DOHH2 (cell line): ENCODE results near the gene AK1.

Experiments
- H3F3A ChIP-seq: fragments of 200-600 bp; sonication (generic), shearing (Covaris generic); 2 replicates; pipeline ENCODE4 v1.6.0; 2016; ENCODE audit warnings: antibody characterized with exemption, mild to moderate bottlenecking; ENCODE audit not compliant: control insufficient read depth, insufficient read depth
- H3K27ac ChIP-seq: fragments of 200-600 bp; sonication (generic); 2 replicates; pipeline ENCODE4 v1.5.1; 2014; ENCODE audit warnings: low read depth, mild to moderate bottlenecking, low read length, moderate library complexity
- H3K27me3 ChIP-seq: fragments of 200-600 bp; sonication (generic); 2 replicates; pipeline ENCODE4 v1.6.1; 2014; ENCODE audit warnings: mild to moderate bottlenecking, low read length, mixed read lengths; ENCODE audit not compliant: control insufficient read depth
- H3K36me3 ChIP-seq: fragments of 200-600 bp; sonication (generic); 2 replicates; pipeline ENCODE4 v1.6.1; 2014; ENCODE audit warnings: mild to moderate bottlenecking, low read length, moderate library complexity, mixed read lengths; ENCODE audit not compliant: control insufficient read depth
- H3K4me1 ChIP-seq: fragments of 200-600 bp; sonication (generic); 2 replicates; pipeline ENCODE4 v1.6.1; 2014; ENCODE audit warnings: mild to moderate bottlenecking, low read length, mixed read lengths; ENCODE audit not compliant: control insufficient read depth
- H3K4me2 ChIP-seq: fragments of 200-600 bp; sonication (generic); 2 replicates; pipeline ENCODE4 v1.6.0; 2014; ENCODE audit warnings: mild to moderate bottlenecking, low read length, moderate library complexity
- H3K4me3 ChIP-seq: fragments of 200-600 bp; sonication (generic); 2 replicates; pipeline ENCODE4 v1.5.1; 2014; ENCODE audit warnings: mild to moderate bottlenecking, low read length, mixed read lengths
- H3K79me2 ChIP-seq: fragments of 200-600 bp; sonication (generic); 2 replicates; pipeline ENCODE4 v1.6.1; 2014; ENCODE audit warnings: mild to moderate bottlenecking, low read length, mixed read lengths; ENCODE audit not compliant: control insufficient read depth
- H3K9me2 ChIP-seq: fragments of 200-600 bp; sonication (generic); replicated peaks from 2 replicates; pipeline ENCODE4 v1.6.1; 2014; ENCODE audit warnings: mild to moderate bottlenecking, low read length, mixed read lengths; ENCODE audit not compliant: control insufficient read depth
- H3K9me3 ChIP-seq: fragments of 200-600 bp; sonication (generic); 2 replicates; pipeline ENCODE4 v1.6.1; 2014; ENCODE audit warnings: antibody characterized with exemption, low read length, mixed read lengths; ENCODE audit not compliant: control insufficient read depth, insufficient read depth
- H4K20me1 ChIP-seq: fragments of 200-600 bp; sonication (generic); 2 replicates; pipeline ENCODE4 v1.6.0; 2014; ENCODE audit warnings: low read depth, mild to moderate bottlenecking, antibody characterized with exemption, low read length, moderate library complexity; ENCODE audit not compliant: control insufficient read depth, insufficient read depth
- EZH2phosphoT487 ChIP-seq: fragments of 200-600 bp; sonication (generic); IDR thresholded peaks from 2 replicates; pipeline ENCODE4 v1.6.1; 2017; ENCODE audit warnings: borderline replicate concordance, mild to moderate bottlenecking, antibody characterized with exemption, low read length, moderate library complexity, mixed read lengths
- TF ChIP-seq, protein P1 (sequence below): fragments of 200-600 bp; sonication (generic); IDR thresholded peaks from one replicate; pipeline ENCODE4 v1.5.1; 2014; ENCODE audit warnings: antibody characterized with exemption, mild to moderate bottlenecking, low read depth, low read length; ENCODE audit not compliant: poor library complexity, severe bottlenecking

The AK1 gene

GRCh38 chr9:127924736-127925444 lies 47.4 kb upstream of the AK1 start:
- no peaks in the 10 kb centered on the region; the same call in 1 of the 2 replicates for H4K20me1 ChIP-seq
- H3K9me2 ChIP-seq: no peaks in the 10 kb centered on the region
- no peaks in the 10 kb centered on the region for H3K9me3 ChIP-seq
- H3K36me3 ChIP-seq: no peaks in the 10 kb centered on the region
- H3K79me2 ChIP-seq: no peaks in the 10 kb centered on the region
- H3K27ac ChIP-seq: no peak overlapping the region
- H3K4me2 ChIP-seq: no peak overlapping the region
- TF ChIP-seq, protein P1, sequence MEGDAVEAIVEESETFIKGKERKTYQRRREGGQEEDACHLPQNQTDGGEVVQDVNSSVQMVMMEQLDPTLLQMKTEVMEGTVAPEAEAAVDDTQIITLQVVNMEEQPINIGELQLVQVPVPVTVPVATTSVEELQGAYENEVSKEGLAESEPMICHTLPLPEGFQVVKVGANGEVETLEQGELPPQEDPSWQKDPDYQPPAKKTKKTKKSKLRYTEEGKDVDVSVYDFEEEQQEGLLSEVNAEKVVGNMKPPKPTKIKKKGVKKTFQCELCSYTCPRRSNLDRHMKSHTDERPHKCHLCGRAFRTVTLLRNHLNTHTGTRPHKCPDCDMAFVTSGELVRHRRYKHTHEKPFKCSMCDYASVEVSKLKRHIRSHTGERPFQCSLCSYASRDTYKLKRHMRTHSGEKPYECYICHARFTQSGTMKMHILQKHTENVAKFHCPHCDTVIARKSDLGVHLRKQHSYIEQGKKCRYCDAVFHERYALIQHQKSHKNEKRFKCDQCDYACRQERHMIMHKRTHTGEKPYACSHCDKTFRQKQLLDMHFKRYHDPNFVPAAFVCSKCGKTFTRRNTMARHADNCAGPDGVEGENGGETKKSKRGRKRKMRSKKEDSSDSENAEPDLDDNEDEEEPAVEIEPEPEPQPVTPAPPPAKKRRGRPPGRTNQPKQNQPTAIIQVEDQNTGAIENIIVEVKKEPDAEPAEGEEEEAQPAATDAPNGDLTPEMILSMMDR: no peak
- H3F3A ChIP-seq: peaks cover 9% of the 10 kb centered on the region
- peaks cover 31% of the 10 kb centered on the region for H3K4me1 ChIP-seq
- no peak overlapping the region for H3K4me3 ChIP-seq
- H3K27me3 ChIP-seq: peaks cover 62% of the 10 kb centered on the region

- Histone ChIP-seq H3K36me3 (no peaks in the 10 kb centered on the region), H4K20me1 (no peaks in the 10 kb centered on the region), H3K27ac (no peak overlapping the region), H3K79me2 (no peaks in the 10 kb centered on the region), H3K4me1 (peaks cover 37% of the 10 kb centered on the region), H3K9me3 (no peaks in the 10 kb centered on the region), H3F3A (0 out of 2 replicates have a peak, but pooled peaks cover 9% of the 10 kb centered on the region), H3K9me2 (no peaks in the 10 kb centered on the region), H3K4me2 (no peak overlapping the region), H3K4me3 (no peak overlapping the region), H3K27me3 (peaks cover 51% of the 10 kb centered on the region)
- no peak for TF ChIP-seq EZH2phosphoT487
- TF ChIP-seq, protein P1: no peak
These were observed 46.3 kb upstream of the AK1 start for GRCh38 chr9:127923771-127924170.

DNA sequence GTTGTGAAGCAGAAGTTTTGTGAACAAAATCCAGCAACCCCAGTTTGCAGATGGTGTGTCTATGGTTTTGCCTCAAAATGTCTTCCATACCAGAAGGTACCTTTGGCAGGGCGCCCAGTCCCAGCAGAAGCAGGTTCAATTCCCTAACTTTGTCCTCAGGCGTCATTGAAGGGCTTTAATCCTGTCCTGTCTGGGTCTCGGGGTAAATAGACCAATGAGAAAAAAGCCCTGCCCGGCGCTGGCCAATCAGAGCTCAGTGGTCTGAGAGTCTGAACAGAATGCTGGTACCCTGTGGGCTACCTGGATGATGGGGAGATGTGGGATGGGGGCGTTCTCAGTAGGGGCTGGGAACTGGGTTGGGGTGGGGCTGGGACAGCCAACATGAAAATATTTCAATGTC lies 45.6 kb upstream of the AK1 start:
- Histone ChIP-seq H3K79me2 (no peaks in the 10 kb centered on the region), H3K4me1 (peaks cover 41% of the 10 kb centered on the region), H3F3A (0 out of 2 replicates have a peak, but pooled peaks cover 9% of the 10 kb centered on the region), H3K4me3 (no peak overlapping the region), H3K4me2 (no peak overlapping the region), H3K27me3 (peaks cover 44% of the 10 kb centered on the region), H3K9me2 (no peaks in the 10 kb centered on the region), H3K27ac (no peak overlapping the region), H3K36me3 (no peaks in the 10 kb centered on the region), H3K9me3 (no peaks in the 10 kb centered on the region), H4K20me1 (no peaks in the 10 kb centered on the region)
- TF ChIP-seq, protein P1: no peak
- TF ChIP-seq EZH2phosphoT487: no peak
